HepG2 (cell line): ENCODE measurements around the gene ZNF629.

Source experiments
- BCL6 ChIP-seq: IDR thresholded peaks from 2 replicates; pipeline ENCODE4 v1.6.1; 2016; ENCODE audit warnings: missing genetic modification reagents, missing compliant biosample characterization
- CTCF ChIP-seq: sonication (generic); formaldehyde crosslinking; IDR thresholded peaks from 2 replicates; pipeline ENCODE4 v1.5.0; 2020; ENCODE audit warnings: mild to moderate bottlenecking, missing genetic modification reagents, moderate library complexity
- FOSL1 ChIP-seq: sonication (generic); formaldehyde crosslinking; IDR thresholded peaks from 2 replicates; pipeline ENCODE4 v1.9.0; 2021; ENCODE audit warnings: missing genetic modification reagents, borderline replicate concordance
- NCOA2 ChIP-seq: sonication (generic); formaldehyde crosslinking; IDR thresholded peaks from 2 replicates; pipeline ENCODE4 v1.8.0; 2022; ENCODE audit warnings: inconsistent platforms
- POLR2A ChIP-seq, 2 experiments: IDR thresholded peaks; 2 replicates each; pipeline ENCODE4 v1.6.1; 2011; ENCODE audit warnings: low read depth in 2 of 2, low read length in 2 of 2, mild to moderate bottlenecking in 1 of 2, moderate library complexity in 1 of 2; ENCODE audit not compliant: insufficient read depth in 1 of 2
- PRDM15 ChIP-seq: sonication (generic); formaldehyde crosslinking; IDR thresholded peaks from 2 replicates; pipeline ENCODE4 v1.4.0; 2020; ENCODE audit warnings: missing genetic modification reagents
- SETDB1 ChIP-seq: sonication (generic); formaldehyde crosslinking; IDR thresholded peaks from 2 replicates; pipeline ENCODE4 v1.5.1; 2020; ENCODE audit warnings: missing genetic modification reagents, mild to moderate bottlenecking, borderline replicate concordance
- ZNF12 ChIP-seq: sonication (generic); formaldehyde crosslinking; IDR thresholded peaks from 2 replicates; pipeline ENCODE4 v1.5.0; 2020; ENCODE audit warnings: missing genetic modification reagents
- ZNF274 ChIP-seq: sonication (generic); formaldehyde crosslinking; IDR thresholded peaks from 2 replicates; pipeline ENCODE4 v1.5.1; 2020; ENCODE audit warnings: mild to moderate bottlenecking, missing genetic modification reagents
- ZNF337 ChIP-seq: sonication (generic); formaldehyde crosslinking; IDR thresholded peaks from 2 replicates; pipeline ENCODE4 v1.5.1; 2020; ENCODE audit warnings: missing genetic modification reagents, low read depth, mild to moderate bottlenecking, borderline replicate concordance
- TF ChIP-seq, protein P1 (sequence below): sonication (generic); formaldehyde crosslinking; conservative IDR thresholded peaks from 2 replicates; pipeline ENCODE4 v1.4.0; 2020; ENCODE audit warnings: missing genetic modification reagents

DNA sequence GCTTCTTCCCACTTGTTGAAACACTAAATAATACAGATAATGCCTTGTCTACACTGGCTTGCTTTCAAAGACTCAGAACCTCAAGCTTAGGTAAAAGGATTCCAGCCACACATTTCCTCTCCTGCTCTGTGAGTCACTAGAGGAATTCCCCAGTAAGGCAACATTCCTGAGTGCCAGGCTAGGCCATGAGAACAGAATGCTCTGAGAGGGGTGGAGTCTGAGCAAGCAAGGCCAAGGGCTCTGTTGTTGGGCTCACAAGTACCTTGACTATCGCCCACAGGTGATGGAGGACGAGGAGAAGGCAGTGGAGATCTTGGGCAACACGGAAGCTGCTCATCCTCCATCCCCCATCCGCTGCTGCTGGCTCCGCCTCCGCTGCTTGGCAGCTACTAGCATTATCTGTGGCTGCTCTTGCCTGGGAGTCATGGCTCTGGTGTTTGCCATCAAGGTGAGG is 45.5 kb downstream of the ZNF629 start:
- no peak for TF ChIP-seq FOSL1 (CRISPR knock-in tag)
- no peak for TF ChIP-seq NCOA2 (CRISPR knock-in tag)
- no peak for TF ChIP-seq CTCF (CRISPR knock-in tag)
- no peak for TF ChIP-seq ZNF274 (CRISPR knock-in tag)
- TF ChIP-seq POLR2A (IDR thresholded peaks at IDR 0.05; ENCODE audit: insufficient read depth in 1 of 2, low read depth in 2 of 2, low read length in 2 of 2), result peak in 1 of 2 experiments; percentile 38; a peak in 1 of 4 replicates
- TF ChIP-seq PRDM15 (CRISPR knock-in tag), result no peak
- TF ChIP-seq BCL6 (CRISPR knock-in tag), result no peak
- TF ChIP-seq SETDB1 (CRISPR knock-in tag), result no peak
- TF ChIP-seq ZNF12 (CRISPR knock-in tag), result no peak
- TF ChIP-seq, protein P1, sequence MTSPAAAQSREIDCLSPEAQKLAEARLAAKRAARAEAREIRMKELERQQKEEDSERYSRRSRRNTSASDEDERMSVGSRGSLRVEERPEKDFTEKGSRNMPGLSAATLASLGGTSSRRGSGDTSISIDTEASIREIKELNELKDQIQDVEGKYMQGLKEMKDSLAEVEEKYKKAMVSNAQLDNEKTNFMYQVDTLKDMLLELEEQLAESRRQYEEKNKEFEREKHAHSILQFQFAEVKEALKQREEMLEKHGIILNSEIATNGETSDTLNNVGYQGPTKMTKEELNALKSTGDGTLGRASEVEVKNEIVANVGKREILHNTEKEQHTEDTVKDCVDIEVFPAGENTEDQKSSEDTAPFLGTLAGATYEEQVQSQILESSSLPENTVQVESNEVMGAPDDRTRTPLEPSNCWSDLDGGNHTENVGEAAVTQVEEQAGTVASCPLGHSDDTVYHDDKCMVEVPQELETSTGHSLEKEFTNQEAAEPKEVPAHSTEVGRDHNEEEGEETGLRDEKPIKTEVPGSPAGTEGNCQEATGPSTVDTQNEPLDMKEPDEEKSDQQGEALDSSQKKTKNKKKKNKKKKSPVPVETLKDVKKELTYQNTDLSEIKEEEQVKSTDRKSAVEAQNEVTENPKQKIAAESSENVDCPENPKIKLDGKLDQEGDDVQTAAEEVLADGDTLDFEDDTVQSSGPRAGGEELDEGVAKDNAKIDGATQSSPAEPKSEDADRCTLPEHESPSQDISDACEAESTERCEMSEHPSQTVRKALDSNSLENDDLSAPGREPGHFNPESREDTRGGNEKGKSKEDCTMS (CRISPR knock-in tag), result no peak
- no peak for TF ChIP-seq ZNF337
